GM18867 (cell line): ENCODE measurements around the gene CCDC70.

Experiments used
- ATAC-seq: cut with Tn5 transposase; IDR thresholded peaks from one replicate; pipeline ENCODE4 v1.9.1; 2021; ENCODE audit warnings: mild to moderate bottlenecking, moderate library complexity; ENCODE audit not compliant: unreplicated experiment

CCDC70 gene

DNA sequence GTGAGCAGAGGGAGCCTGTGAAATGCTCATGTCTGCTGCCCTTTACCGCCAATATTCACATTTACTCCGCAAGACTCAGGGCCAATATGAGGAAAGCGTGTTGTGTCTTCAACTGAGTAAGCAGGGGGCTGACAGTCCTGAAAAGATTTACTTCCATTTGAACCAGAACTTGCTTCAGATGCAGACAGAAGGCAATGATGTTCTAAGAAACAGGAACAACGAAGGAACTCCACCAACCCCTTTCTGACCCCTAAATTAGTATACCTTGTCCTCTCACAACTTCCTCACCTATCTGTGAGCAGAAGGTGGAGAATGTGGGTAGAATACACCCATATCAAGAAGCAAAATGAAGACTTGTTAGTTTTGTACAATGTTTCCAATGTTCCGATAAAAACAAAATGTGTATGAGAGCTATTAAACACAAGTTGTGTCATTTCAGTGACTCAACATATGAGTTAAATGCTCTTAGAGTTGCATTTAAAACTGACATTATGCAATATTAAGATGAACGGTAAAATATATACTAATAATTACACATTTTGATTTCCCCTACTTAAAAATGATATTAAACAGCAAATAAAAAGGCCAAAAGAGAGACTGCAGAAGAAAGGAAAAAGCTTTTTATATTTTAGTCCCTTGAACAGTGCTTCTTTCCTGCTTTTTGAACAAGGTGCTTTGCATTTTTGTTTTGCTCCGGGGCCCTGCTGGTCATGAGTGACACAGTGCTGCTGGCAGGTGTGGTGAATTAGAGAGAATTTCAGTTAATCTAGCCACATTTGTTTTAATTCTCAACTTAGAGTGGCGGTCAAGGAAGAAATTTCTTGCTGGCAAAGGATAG is 32.8 kb upstream of the CCDC70 start:
- ATAC-seq: no peak

DNA sequence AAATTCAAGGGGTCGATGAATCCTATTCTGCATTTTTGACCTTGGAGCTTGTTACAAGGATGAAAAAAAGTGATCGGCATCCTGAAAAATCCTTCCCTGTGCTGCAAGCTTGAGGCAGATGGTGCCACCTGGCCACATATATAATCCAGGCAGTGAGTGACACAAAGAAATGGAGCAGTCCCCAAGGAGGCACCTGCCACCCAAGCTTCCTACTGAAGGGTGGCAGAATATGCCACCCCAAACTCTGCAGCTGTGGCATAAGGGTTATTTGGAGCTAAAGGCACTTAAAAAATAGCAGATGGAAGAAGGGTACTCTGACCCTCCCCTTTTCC is 32.2 kb upstream of the CCDC70 start:
- ATAC-seq: no peak

DNA sequence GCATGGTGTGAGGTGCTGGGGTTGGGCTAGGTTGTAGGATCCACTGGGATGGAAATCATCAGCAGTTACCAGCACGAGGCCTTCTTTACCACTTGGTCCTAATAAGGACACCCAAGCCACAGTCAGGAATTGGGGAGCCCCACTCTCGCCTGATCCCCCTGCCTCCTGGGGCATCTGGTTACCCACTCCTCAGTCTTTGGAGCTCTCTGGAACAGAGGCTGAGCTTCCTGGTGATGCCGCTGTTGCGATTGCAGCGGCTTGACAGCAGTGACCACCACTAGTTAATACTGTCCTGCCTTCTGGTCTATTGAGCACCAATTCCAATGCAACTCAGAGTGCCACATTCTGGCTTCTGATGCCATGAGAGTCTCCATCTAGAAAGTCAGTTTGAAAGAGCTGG is 30.2 kb upstream of the CCDC70 start:
- no peak for ATAC-seq

- peak; percentile 89 for ATAC-seq
Observed at GRCh38 chr13:51832471-51833152, 29.2 kb upstream of the CCDC70 start.

DNA sequence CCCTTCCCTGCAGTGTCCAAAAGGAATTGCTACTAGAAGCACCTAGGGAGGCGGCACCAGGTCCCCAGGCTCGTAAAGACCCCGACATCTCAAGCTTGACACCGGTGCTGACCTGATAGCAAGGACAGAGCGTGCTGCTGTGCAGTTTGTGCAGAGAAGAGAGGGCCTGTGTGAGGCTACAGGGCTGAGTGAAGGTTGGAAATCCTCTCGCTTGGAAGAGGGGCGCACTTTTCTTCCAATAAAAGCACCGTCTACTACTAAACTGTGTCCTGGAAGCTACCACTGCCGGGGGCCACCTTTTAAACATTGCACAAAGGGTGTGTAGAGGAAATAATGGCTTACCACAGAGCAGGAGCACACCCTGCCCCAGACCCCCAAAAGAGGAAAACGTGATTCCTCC is 27.8 kb upstream of the CCDC70 start:
- no peak for ATAC-seq

DNA sequence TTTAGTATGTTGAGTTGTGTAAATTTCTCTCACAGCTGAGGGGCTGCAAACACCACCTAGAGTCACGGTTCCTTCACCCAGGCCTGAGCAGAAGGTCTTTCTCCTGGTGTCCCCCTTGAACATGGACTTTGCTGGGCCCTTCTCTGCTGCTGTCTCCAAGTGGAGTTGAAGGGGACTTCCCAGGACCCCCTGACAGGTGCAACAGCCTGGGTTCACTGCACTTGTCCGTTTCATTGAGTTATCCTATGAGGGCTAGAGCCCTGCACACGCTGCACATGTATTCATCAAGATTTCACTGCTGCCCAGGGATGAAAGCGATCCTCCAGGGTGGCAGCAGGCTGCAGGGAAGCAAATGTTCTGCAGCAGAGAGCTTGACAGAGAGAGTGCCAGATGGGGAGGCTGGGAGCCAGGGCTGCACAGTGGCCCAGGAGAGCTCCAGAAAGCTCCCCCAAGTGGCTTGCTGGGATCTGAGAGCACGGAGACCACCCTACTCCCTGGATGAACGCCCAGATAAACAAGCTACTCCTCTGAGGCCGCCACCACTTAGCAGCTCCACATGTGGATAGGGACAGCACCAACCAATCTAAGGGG is 27.1 kb upstream of the CCDC70 start:
- no peak for ATAC-seq

GRCh38 chr13:51837016-51837415 is 24.8 kb upstream of the CCDC70 start:
- no peak for ATAC-seq

DNA sequence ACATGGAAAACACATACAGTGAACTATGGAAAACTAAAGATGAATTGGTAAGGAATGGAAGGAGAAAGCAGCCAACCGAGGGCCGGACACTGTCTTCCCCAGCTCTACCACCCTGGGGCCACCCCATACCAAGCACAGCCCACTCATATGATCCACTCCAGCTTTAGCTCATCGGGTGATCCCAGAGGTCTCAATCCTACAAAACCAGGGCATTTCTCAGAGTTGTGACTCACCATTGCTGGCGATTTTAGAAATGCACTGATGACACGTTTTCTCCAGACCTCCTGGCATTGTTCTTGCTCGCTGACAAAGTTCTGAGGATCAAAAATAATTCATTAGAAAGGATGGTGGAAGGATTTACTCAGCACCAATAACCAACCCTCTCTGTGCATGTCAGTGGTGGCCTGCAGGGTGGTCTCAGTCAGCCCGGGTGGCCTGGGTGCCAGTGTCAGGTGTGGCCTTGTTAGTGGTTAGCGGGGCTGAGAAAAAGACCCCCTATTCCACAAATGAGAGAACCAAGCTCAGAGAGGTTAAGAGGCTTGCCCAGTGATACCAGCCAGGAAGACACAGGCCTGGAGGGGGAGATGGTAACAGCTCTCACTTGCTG is 23.4 kb upstream of the CCDC70 start:
- ATAC-seq: no peak

DNA sequence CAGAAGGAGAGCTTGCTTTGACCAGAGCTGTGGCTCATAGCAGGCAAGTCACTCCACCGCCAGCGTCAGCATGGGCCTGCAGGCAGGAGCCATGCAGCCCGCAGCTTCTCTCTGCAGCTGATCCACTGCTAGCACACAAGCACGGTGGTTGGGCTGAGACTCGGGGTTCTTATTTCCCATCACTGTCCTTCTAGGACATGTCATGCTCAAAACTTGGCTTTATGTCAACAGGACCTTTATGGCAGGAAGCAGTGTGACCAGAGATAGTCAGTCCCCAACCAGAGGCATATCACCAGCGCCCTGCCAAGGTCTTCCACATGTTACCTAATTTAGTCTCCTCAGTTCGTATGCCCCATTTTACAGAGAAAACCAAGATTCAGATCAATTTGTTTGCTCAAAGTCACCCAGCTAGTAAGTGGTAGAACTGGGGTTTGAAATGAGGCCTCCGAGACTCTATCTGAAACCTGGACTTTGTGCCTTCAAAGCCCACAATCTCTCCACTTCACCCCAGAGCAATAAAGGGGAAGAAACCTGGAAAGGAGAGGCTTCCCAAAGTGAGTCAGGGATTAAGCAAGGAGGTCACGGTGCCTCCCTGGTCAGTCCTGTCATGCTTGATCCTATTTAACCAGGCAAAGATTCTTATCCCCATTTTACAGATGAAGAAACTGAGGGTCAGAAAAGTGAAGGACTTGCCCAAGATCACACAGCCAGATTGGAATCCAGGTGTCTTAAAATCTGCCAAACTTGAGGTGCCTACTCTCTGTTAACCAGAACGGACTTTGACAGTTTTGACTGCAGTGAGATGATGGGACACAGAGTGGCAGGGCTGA is 21.8 kb upstream of the CCDC70 start:
- no peak for ATAC-seq

- ATAC-seq: no peak
Observed at GRCh38 chr13:51840917-51841316, 20.9 kb upstream of the CCDC70 start.

DNA sequence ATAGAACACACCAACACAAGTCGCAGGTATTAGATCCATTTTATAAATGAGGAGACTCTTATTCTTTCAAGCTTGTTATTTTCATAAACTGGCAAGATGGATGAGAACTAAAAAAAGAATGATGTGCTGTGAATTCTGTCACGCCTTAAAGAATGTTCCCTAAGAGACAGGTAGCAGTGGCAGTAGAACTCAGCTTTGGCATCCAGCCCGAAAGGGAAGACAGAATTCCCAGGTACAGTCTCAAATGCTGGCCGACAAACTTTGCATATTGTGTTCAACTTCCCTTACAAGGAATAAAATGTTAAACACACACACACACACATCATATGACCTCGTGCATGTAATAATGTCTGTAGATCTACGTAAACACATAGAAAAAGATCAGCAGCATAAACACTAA is 20.0 kb upstream of the CCDC70 start:
- ATAC-seq: no peak

DNA sequence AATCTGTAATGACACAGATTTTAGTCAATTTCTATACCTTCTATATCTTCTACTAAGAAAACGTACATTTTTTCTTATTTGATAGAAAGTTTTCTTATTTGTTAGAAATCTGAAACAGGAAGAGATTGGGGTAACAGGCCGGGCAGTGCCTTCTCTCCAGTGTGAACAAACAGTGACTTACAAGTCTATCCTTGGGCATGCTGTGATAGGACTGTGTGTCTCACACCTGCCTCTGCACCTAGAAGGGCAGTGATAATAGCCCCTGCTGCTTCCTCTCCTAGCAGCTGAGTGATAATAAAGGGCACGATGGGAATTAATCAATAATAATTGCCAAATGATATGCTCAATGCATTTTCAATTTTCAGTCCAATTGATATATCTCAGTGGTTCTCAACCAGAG is 18.2 kb upstream of the CCDC70 start:
- ATAC-seq: no peak

GRCh38 chr13:51844862-51845573 is 16.8 kb upstream of the CCDC70 start, which contains the start of gene TMEM272:
Gene TMEM272 (minus strand): TSS chr13:51845177. CDS start chr13:51838530, 6,647 bp downstream.
- peak; percentile 61 for ATAC-seq

DNA sequence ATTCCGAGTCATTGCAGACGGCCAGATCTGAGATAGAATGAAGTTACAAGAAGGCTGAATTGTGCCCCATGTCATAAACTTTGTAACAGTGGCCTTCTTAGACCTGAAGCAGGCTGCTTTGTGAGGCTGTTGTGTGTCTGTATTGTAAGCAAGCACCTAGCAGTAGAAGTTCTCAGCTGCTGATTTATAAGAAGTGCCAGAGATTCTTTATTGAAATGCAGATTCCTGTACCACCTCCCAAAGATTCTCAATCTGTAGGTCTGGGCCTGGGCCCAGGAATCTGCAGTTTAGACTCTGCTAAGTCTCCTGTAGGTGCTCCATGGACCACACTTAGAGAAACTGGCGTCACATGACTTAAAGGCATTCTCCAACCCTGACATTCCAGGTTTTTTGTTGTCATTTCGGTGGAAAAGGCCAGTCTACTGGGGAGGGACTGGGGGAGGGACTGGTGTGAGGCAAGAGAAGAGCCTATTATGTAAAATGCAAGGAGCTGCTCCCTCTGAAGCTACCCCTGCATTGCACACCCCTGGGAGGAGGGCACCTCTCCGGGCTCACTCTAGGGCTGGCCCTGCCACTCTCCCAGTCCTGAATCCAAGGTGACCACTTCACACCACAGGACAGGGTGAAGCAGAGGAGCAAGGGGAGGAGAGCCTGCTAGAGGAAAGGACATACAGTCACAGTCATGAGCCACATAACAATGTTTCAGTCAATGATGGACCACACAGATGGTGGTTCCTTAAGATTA is 16.0 kb upstream of the CCDC70 start:
- no peak for ATAC-seq

DNA sequence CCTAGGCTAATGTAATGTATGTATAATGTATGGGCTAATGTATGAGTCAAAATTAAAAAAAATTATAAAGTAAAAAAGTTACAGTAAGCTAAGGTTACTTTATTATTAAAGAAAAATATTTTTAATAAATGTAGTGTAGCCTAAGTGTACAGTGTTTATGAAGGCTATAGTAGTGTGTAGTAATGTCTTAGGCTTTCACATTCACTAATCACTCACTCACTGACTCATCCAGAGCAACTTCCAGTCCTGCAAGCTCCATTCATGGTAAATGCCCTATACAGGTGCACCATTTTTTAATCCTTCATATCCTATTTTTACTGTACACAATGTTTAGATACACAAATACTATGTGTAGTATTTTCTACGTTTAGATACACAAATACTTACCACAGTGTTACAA is 15.0 kb upstream of the CCDC70 start:
- ATAC-seq: no peak

GRCh38 chr13:51848674-51849073 is 13.1 kb upstream of the CCDC70 start:
- ATAC-seq: no peak

GRCh38 chr13:51849145-51850101 is 12.3 kb upstream of the CCDC70 start:
- no peak for ATAC-seq

- ATAC-seq: no peak
Observed at GRCh38 chr13:51856027-51856736, 5.6 kb upstream of the CCDC70 start.
